A549 (cell line): ENCODE data around the gene CNTN2. TPM values are rescaled to one million over a fixed set of nuclear protein-coding genes. Genes with fewer than 3 reads are reported as not detected.

Experiments
- ATAC-seq, 2 experiments: fragments of 200-7000 bp in 1 of 2; fragments of >200 bp in 1 of 2; cut with Nextera tagmentation in 1 of 2; cut with Tn5 transposase in 1 of 2; 3 replicates each; pipeline versions ENCODE4 v1.8.0 to v1.9.1; 2018 to 2020; ENCODE audit warnings: mild to moderate bottlenecking in 1 of 2, moderate library complexity in 1 of 2
- CTCF ChIA-PET: fragments of 300-600 bp; sonication (Branson Sonifier 250); formaldehyde crosslinking; extraction: SDS; loops from one replicate; lab custom pipeline; 2021; ENCODE audit warnings: antibody characterized with exemption, inconsistent platforms; lab: Yijun Ruan, JAX
- POLR2A ChIA-PET: fragments of 350-600 bp; formaldehyde crosslinking; extraction: SDS; loops from one replicate; lab custom pipeline; 2021; ENCODE audit warnings: antibody characterized with exemption, inconsistent platforms; lab: Yijun Ruan, JAX
- DNase-seq, 2 experiments: peaks; one replicate each; pipeline versions ENCODE4 v3.0.0 to v3.0.0-alpha.2; 2011 to 2016; ENCODE audit warnings: low read depth in 1 of 2, low spot score in 1 of 2
- FAIRE-seq: peaks from 2 replicates; lab custom pipeline; 2011; peaks lifted over from hg19 to GRCh38; lab: Jason Lieb, UNC
- H3K27ac ChIP-seq, 2 experiments: fragments of >200 bp; sonication (Bioruptor Twin); formaldehyde crosslinking; 3 replicates each; pipeline ENCODE4 v1.5.1; 2016 to 2017
- H3K4me1 ChIP-seq: fragments of >200 bp; sonication (Bioruptor Twin); formaldehyde crosslinking; 3 replicates; pipeline ENCODE4 v1.6.1; 2016
- H3K4me2 ChIP-seq: fragments of >200 bp; sonication (Bioruptor Twin); formaldehyde crosslinking; 3 replicates; pipeline ENCODE4 v1.6.1; 2016
- H3K4me3 ChIP-seq: fragments of >200 bp; sonication (Bioruptor Twin); formaldehyde crosslinking; 3 replicates; pipeline ENCODE4 v1.5.1; 2016
- H3K9me3 ChIP-seq: fragments of >200 bp; sonication (Bioruptor Twin); formaldehyde crosslinking; 3 replicates; pipeline ENCODE4 v1.6.1; 2016
- BHLHE40 ChIP-seq: IDR thresholded peaks from 2 replicates; pipeline ENCODE4 v1.6.1; 2012; ENCODE audit warnings: low read depth, low read length, inconsistent platforms
- FOSL2 ChIP-seq, 2 experiments: fragments of 450-650 bp in 1 of 2; fragments of >200 bp in 1 of 2; sonication (Bioruptor Twin) in 1 of 2; formaldehyde crosslinking; IDR thresholded peaks; 2 replicates each; pipeline versions ENCODE4 v1.5.0 to v1.6.1; 2016 to 2020; ENCODE audit warnings: mild to moderate bottlenecking in 1 of 2, moderate library complexity in 1 of 2
- HEYL ChIP-seq: fragments of 250-450 bp; sonication (Bioruptor Pico); IDR thresholded peaks from 2 replicates; pipeline ENCODE4 v1.8.0; 2021; ENCODE audit warnings: mild to moderate bottlenecking, moderate library complexity
- HOXB13 ChIP-seq: fragments of 250-450 bp; sonication (Bioruptor Pico); IDR thresholded peaks from 2 replicates; pipeline ENCODE4 v1.5.0; 2020; ENCODE audit warnings: low read depth, mild to moderate bottlenecking, moderate library complexity
- HOXB5 ChIP-seq: fragments of 250-450 bp; sonication (Bioruptor Pico); IDR thresholded peaks from 2 replicates; pipeline ENCODE4 v1.5.0; 2020; ENCODE audit warnings: mild to moderate bottlenecking, moderate library complexity
- JUN ChIP-seq, 2 experiments: fragments of >200 bp; sonication (Bioruptor Twin); formaldehyde crosslinking; IDR thresholded peaks; 2 replicates in 1 of 2; 3 replicates in 1 of 2; pipeline ENCODE4 v1.6.1; 2016 to 2017
- MAFK ChIP-seq: fragments of 450-650 bp; IDR thresholded peaks from 2 replicates; pipeline ENCODE4 v1.6.1; 2014; ENCODE audit not compliant: partially characterized antibody
- MAZ ChIP-seq: fragments of 150-350 bp; IDR thresholded peaks from 2 replicates; pipeline ENCODE4 v1.6.1; 2014; ENCODE audit warnings: antibody characterized with exemption, low read depth, low read length, borderline replicate concordance
- RAD21 ChIP-seq, 2 experiments: fragments of >200 bp in 1 of 2; sonication (Bioruptor Twin) in 1 of 2; formaldehyde crosslinking in 1 of 2; IDR thresholded peaks in 1 of 2; conservative IDR thresholded peaks in 1 of 2; 2 replicates in 1 of 2; 3 replicates in 1 of 2; pipeline ENCODE4 v1.6.1; 2012 to 2018; ENCODE audit warnings: inconsistent platforms in 1 of 2
- RFX5 ChIP-seq: fragments of 450-650 bp; IDR thresholded peaks from 2 replicates; pipeline ENCODE4 v1.7.1; 2014; ENCODE audit warnings: antibody characterized with exemption, mild to moderate bottlenecking, moderate library complexity
- SREBF2 ChIP-seq: fragments of 450-650 bp; IDR thresholded peaks from 2 replicates; pipeline ENCODE4 v1.6.1; 2014; ENCODE audit warnings: mild to moderate bottlenecking, moderate library complexity
- TFCP2L1 ChIP-seq: fragments of 250-450 bp; sonication (Bioruptor Pico); IDR thresholded peaks from 2 replicates; pipeline ENCODE4 v1.5.0; 2021; ENCODE audit warnings: mild to moderate bottlenecking
- ZC3H11A ChIP-seq: fragments of 450-650 bp; IDR thresholded peaks from 2 replicates; pipeline ENCODE4 v1.6.1; 2014; ENCODE audit warnings: antibody characterized with exemption, mild to moderate bottlenecking
- WGBS: methylation state at CpG from one replicate; pipeline ENCODE4 v1.1.6; 2017; ENCODE audit errors: missing lambda C conversion rate; 5-methylcytosine and 5-hydroxymethylcytosine counted together
- polyA plus RNA-seq, 4 experiments: library from polyadenylated mRNA; depleted of rRNA in 3 of 4; stranded (reverse); fragments of >200 nt; fragmentation: RNase III in 1 of 4; extraction: RNeasy Plus Mini Kit Qiagen cat#74134 plus additional on column Dnase treatment in 1 of 4; gene quantifications; 2 replicates in 3 of 4; 3 replicates in 1 of 4; pipeline ENCODE4 v1.2.3, GENCODE V29; 2011 to 2017
- TF ChIP-seq, protein P1 (sequence below): fragments of >200 bp; sonication (Bioruptor Twin); formaldehyde crosslinking; IDR thresholded peaks from 2 replicates; pipeline ENCODE4 v1.6.1; 2016
- TF ChIP-seq, protein P2 (sequence below): fragments of 250-450 bp; sonication (Bioruptor Pico); IDR thresholded peaks from 2 replicates; pipeline ENCODE4 v1.5.0; 2020; ENCODE audit warnings: low read depth, mild to moderate bottlenecking, moderate library complexity

Gene CNTN2
- polyA plus RNA-seq, 2 of the 4 experiments (the other 2 are of a cell fraction), result not detected

DNA sequence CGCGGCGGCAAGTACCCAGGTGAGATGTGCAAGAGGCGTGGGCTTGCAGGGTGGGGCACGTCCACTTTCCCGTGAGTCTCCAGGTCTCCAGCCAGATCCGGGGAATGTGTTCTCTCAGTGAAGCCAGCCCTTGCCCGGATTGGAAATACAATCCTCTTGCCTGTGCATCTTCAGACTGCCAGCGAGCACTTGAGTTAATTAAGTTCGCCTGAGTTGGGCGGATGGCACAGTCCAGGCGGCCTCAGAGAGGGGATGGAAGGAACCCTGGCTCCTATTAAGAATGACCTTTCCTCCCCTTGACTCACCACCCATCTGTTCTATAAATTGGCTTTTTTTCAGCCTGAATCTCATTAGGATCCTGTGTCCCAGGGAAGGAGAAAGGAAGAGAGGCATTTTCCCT, 33.3 kb upstream of the CNTN2 start:
- TF ChIP-seq, protein P1, sequence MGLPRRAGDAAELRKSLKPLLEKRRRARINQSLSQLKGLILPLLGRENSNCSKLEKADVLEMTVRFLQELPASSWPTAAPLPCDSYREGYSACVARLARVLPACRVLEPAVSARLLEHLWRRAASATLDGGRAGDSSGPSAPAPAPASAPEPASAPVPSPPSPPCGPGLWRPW, result no peak
- TF ChIP-seq JUN (IDR thresholded peaks at IDR 0.05), result no peak
- no peak for TF ChIP-seq RAD21 (conservative IDR thresholded peaks at IDR 0.05 in 1 of 2, IDR thresholded peaks at IDR 0.05 in 1 of 2)
- no peak for TF ChIP-seq MAZ
- 71% methylated on average over 12 of the region's 12 CpGs for WGBS
- Histone ChIP-seq H3K4me3 (no peak overlapping the region), H3K4me2 (no peak overlapping the region), H3K27ac (no peak overlapping the region), H3K4me1 (no peaks in the 10 kb centered on the region), H3K9me3 (no peaks in the 10 kb centered on the region)
- ChIA-PET POLR2A (no interaction called here), CTCF (interaction anchor here (1.3 to 2.8 kb wide), 2 partner anchors 20 to 34 kb away, joined by 3 to 10 read pairs; no protein-coding TSS in a partner anchor)
- ATAC-seq (no peak), DNase-seq (no peak), FAIRE-seq (no peak)

DNA sequence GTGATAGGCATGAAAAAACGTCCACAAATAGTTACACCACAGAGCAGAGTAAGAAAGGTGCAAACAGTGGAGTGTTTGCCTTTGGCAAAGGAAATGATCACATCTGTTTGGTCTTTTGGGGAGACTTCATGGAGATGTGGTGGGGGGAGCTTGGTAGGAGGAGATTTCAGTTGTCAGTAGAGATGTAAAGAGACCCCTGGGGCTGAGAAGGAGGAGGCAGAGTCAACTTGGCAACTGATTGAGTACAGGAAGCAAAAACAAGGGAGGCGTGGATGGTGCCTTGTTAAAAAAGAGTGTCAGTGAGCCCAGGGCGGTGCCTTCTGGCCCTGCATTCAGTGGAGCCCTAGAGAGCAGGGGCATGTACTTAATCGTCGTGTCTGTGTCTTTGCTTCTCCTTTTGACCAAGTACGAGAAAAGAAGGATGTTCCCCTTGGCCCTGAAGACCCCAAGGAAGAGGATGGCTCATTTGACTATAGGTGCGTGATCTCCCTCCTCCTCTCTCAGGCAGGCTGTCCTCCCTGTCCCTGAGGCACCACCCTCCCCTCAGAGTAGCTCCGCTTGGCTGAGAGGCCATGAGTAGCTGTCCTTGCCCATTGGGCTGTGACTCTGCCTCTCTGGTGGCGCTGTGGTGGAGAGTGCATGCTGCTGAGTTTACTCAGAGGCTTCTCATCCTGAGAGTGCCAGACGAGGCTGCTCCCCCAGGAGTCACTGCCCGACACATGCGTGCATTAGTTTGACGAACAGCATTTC, 30.4 kb upstream of the CNTN2 start:
- Histone ChIP-seq H3K4me3 (no peak overlapping the region), H3K4me2 (no peak overlapping the region)
- ATAC-seq (no peak), DNase-seq (no peak)
- TF ChIP-seq FOSL2 (IDR thresholded peaks at IDR 0.05) (no peak), FOSL2 (CRISPR knock-in tag; IDR thresholded peaks at IDR 0.05) (no peak), HOXB5 (CRISPR knock-in tag) (no peak), SREBF2 (no peak), ZC3H11A (no peak), HEYL (CRISPR knock-in tag) (no peak)
- TF ChIP-seq, all 56 proteins: peak for 0
- no peaks in the 10 kb centered on the region for H3K9me3 ChIP-seq
- H3K27ac ChIP-seq, result no peak overlapping the region
- H3K4me1 ChIP-seq, result no peaks in the 10 kb centered on the region
- POLR2A ChIA-PET, result no interaction called here
- CTCF ChIA-PET, result interaction anchor here (0.6 to 4.0 kb wide), 5 partner anchors 20 to 278 kb away, joined by 3 to 15 read pairs (median 5); no protein-coding TSS in a partner anchor
- 57% methylated on average over 11 of the region's 13 CpGs for WGBS
- FAIRE-seq, result no peak

DNA sequence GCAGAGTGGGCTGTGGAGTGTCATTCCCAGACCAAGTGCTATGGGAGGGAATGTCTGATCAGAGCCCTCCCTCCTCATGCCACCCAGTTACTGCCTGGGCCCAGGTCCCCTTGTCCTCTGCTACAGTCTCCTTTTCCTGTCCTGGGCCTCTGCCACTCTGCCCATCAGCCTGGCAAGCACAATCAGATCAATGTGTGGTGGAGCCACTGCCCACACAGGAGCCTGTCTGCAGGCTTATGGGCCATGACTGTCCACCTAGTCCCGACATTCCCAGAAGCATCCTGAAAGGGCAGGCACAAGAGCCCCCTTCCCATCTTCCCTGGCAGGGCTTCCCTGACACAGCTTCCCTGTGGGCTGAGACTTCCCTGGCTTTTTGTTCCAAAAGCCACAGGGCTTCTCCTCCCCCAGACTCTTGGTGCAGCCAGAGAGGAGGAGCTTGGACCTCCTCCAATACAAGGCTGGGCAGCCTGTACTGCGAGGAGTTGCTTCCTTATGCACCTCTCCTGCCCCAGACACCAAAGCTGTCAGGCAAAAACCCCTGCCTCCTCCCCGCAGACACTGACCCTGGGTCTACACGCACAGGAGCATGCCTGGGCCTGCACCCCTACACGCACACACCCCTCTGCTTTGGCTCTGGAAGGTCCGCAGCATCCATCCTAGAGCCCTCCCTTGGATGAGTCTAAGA, 29.2 kb upstream of the CNTN2 start:
- Histone ChIP-seq H3K9me3 (no peaks in the 10 kb centered on the region), H3K27ac (no peak overlapping the region), H3K4me1 (no peaks in the 10 kb centered on the region), H3K4me3 (no peak overlapping the region)
- no peak for FAIRE-seq
- ChIA-PET CTCF (interaction anchor here (1.1 to 4.0 kb wide), 4 partner anchors 19 to 48 kb away, joined by 3 to 15 read pairs (median 8); no protein-coding TSS in a partner anchor), POLR2A (no interaction called here)
- no peak for ATAC-seq
- DNase-seq, result no peak
- TF ChIP-seq TFCP2L1 (no peak), BHLHE40 (no peak), HOXB13 (CRISPR knock-in tag) (no peak), RFX5 (no peak)
- TF ChIP-seq, protein P2, sequence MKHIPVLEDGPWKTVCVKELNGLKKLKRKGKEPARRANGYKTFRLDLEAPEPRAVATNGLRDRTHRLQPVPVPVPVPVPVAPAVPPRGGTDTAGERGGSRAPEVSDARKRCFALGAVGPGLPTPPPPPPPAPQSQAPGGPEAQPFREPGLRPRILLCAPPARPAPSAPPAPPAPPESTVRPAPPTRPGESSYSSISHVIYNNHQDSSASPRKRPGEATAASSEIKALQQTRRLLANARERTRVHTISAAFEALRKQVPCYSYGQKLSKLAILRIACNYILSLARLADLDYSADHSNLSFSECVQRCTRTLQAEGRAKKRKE, result no peak
- TF ChIP-seq, all 56 proteins: peak for 0
- 70% methylated on average over 6 of the region's 6 CpGs for WGBS
- H3K4me2 ChIP-seq, result no peak overlapping the region

DNA sequence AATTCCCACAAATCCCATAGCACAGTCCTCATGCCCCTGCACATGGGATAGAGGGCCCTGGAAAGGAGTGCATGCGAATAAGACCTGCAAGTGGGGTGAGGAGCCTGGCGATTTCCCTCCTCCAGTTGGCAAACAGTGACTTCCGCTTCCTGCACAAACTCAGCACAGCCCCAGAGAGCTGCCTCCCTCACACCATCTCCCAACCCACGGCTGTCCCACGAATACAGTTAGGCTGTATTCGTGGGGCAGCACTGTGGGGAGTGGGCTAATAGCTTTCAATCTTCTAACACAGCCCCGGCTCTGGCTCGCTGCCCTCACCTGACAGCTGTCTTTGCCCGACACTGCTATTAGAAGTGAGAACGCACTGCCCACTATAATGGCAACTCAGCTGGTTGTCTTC, 28.2 kb upstream of the CNTN2 start:
- no peak for FAIRE-seq

More for the DNA sequence above, 28.2 kb upstream of the CNTN2 start:
- H3K4me3 ChIP-seq, result no peak overlapping the region
- no peak overlapping the region for H3K27ac ChIP-seq
- DNase-seq, result no peak
- CTCF ChIA-PET, result interaction anchor here (0.6 to 4.0 kb wide), 4 partner anchors 25 to 106 kb away, joined by 3 to 15 read pairs (median 8); no protein-coding TSS in a partner anchor
- H3K4me2 ChIP-seq, result no peak overlapping the region
- 57% methylated on average over 9 of the region's 10 CpGs for WGBS
- POLR2A ChIA-PET, result no interaction called here
- TF ChIP-seq MAFK, result no peak
- H3K9me3 ChIP-seq, result no peaks in the 10 kb centered on the region
- H3K4me1 ChIP-seq, result no peaks in the 10 kb centered on the region
- no peak for ATAC-seq
